ENCODE results near the gene PCDH8. TPM values are rescaled to one million over a fixed set of nuclear protein-coding genes. Genes with fewer than 3 reads are reported as not detected.

The PCDH8 gene
- total and polyA plus RNA-seq, 7 donors = 0.03 to 0.20 (median 0.06) TPM; not detected in 3

- no peak overlapping the region for H3K27ac ChIP-seq
- 74 to 80% (median 76%) methylated on average over 6 of the region's 6 CpGs for WGBS, 3 donors
- DNase-seq (no peak), ATAC-seq (no peak)
- intact Hi-C loops (cut with DNase I) = no loop called here
- peaks cover 0 to 34% (median 9%) of the 10 kb centered on the region in 3 donors for H3K27me3 ChIP-seq (ENCODE audit: insufficient read depth in 3 of 3, low read length in 2 of 3)
- H3K9me3 ChIP-seq = no peaks in the 10 kb centered on the region
- no peaks in the 10 kb centered on the region for H3K36me3 ChIP-seq (ENCODE audit: insufficient read depth in 1 of 2, low read depth in 1 of 2)
- no peak for TF ChIP-seq CTCF (IDR thresholded peaks at IDR 0.05)
- H3K4me1 ChIP-seq = no peaks in the 10 kb centered on the region
- H3K4me3 ChIP-seq = no peak overlapping the region
These were observed 8.4 kb downstream of the PCDH8 start for GRCh38 chr13:52840066-52840465.

GRCh38 chr13:52838433-52839107 is 9.9 kb downstream of the PCDH8 start:
- no peaks in the 10 kb centered on the region for H3K36me3 ChIP-seq (ENCODE audit: insufficient read depth in 1 of 2, low read depth in 1 of 2)
- ATAC-seq (no peak), DNase-seq (no peak)
- no peaks in the 10 kb centered on the region for H3K9me3 ChIP-seq
- intact Hi-C loops (cut with DNase I) = no loop called here
- TF ChIP-seq CTCF (IDR thresholded peaks at IDR 0.05) = no peak
- no peak overlapping the region for H3K4me3 ChIP-seq
- no peak overlapping the region for H3K27ac ChIP-seq
- H3K27me3 ChIP-seq (ENCODE audit: insufficient read depth in 3 of 3, low read length in 2 of 3) = peaks cover 0 to 19% (median 2%) of the 10 kb centered on the region in 3 donors
- 31 to 40% (median 36%) methylated on average over 6 of the region's 6 CpGs for WGBS, 3 donors
- H3K4me1 ChIP-seq = no peaks in the 10 kb centered on the region

- Histone ChIP-seq H3K36me3 (ENCODE audit: insufficient read depth in 1 of 2, low read depth in 1 of 2) (no peaks in the 10 kb centered on the region), H3K9me3 (no peaks in the 10 kb centered on the region), H3K4me3 (no peak overlapping the region), H3K4me1 (no peaks in the 10 kb centered on the region), H3K27me3 (ENCODE audit: insufficient read depth in 3 of 3, low read length in 2 of 3) (peaks cover 2 to 12% (median 2%) of the 10 kb centered on the region in 3 donors), H3K27ac (no peak overlapping the region)
- TF ChIP-seq CTCF (IDR thresholded peaks at IDR 0.05) = no peak
- no peak for DNase-seq
- ATAC-seq = no peak
- intact Hi-C loops (cut with DNase I) = no loop called here
- WGBS, 3 donors = 68 to 80% (median 68%) methylated on average over 2 of the region's 2 CpGs
These were observed 10.6 kb downstream of the PCDH8 start for GRCh38 chr13:52837850-52838249.

GRCh38 chr13:52835071-52835839 is 13.2 kb downstream of the PCDH8 start:
- Histone ChIP-seq H3K36me3 (ENCODE audit: insufficient read depth in 1 of 2, low read depth in 1 of 2) (no peaks in the 10 kb centered on the region), H3K9me3 (no peaks in the 10 kb centered on the region), H3K4me1 (no peaks in the 10 kb centered on the region), H3K27ac (no peak overlapping the region), H3K4me3 (no peak overlapping the region), H3K27me3 (ENCODE audit: insufficient read depth in 3 of 3, low read length in 2 of 3) (peaks cover 0 to 2% (median 2%) of the 10 kb centered on the region in 3 donors)
- TF ChIP-seq CTCF (IDR thresholded peaks at IDR 0.05) = no peak
- 74 to 98% (median 86%) methylated on average over 2 of the region's 2 CpGs for WGBS, 3 donors
- ATAC-seq (no peak), DNase-seq (no peak)
- intact Hi-C loops (cut with DNase I) = no loop called here
